ENCODE measurements around the gene TNNI3K.

GRCh38 chr1:74395571-74395970, 160.4 kb downstream of the TNNI3K start:
- TF ChIP-seq CTCF (optimal IDR thresholded peaks at IDR 0.05 in 1 of 3, IDR thresholded peaks at IDR 0.05 in 1 of 3, conservative IDR thresholded peaks at IDR 0.05 in 1 of 3; ENCODE audit: extremely low read depth in 1 of 3, insufficient read depth in 2 of 3, low read length in 3 of 3) (no peak), EZH2 (IDR thresholded peaks at IDR 0.05; ENCODE audit: low read length) (no peak)
